SH-SY5Y (cell line): Measurements from ENCODE around the gene CORO2B.

Source experiments
- GATA2 ChIP-seq: IDR thresholded peaks from 2 replicates; pipeline ENCODE4 v1.6.1; 2011; ENCODE audit warnings: mild to moderate bottlenecking, low read depth, low read length
- GATA3 ChIP-seq: IDR thresholded peaks from 2 replicates; pipeline ENCODE4 v1.6.1; 2011; ENCODE audit warnings: low read depth, mild to moderate bottlenecking, low read length, moderate library complexity

DNA sequence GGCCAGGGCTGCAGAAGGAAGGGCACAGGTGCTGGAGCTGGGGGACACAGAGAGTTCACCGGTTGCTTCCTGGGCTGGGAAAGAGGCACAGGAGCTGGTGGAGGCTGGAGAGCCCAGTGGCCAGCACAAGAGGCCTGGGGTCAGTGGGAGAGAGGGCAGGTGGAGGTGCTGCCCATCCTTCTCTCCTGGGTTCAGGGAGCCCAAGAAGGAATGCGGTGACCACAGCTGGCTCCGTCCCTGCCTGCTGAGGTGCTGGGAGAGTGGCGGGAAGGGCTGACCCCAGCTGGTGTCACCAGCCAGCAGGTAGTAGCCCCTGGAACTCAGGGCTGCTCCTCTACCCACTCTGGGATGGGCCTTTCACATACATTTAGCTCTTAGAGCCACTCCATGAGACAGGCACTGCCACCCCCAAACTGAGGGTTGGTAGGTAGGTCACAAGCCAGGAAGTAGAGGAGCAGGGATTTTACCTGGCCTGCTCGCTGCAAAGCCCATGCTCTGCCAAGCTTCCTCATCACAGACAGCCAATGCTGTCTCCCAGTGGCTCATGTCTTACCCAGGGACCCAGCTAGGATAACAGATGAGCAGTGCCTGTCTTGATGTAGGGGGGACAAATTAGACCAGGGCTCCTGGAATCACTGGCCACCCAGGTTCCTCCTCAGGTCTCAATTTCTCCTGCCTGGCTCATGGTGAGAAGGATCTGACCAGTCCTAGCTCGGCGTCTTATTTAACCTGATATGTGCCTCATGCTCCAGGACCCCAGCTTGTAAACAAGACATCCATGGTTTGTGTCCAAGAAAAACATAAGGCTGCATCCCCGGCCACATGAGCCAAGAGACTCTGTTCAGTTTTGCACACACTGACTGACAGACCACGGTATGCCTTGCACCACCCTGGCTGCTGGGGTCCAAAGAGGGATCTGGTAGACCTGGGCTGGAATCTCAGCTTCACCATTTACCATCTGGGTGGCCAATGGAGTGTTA is 119.2 kb downstream of the CORO2B start:
- TF ChIP-seq GATA2 = no peak
- no peak for TF ChIP-seq GATA3
